NCI-H2029 (cell line): ENCODE measurements around the gene LILRB3.
"Not testable (repeated sequence)": the region's sequence is repeated elsewhere in the genome, so short reads cannot be mapped to it uniquely, and the experiment has no call there.

Source experiments
- DNase-seq: peaks from one replicate; lab custom pipeline; 2025; lab: John Stamatoyannopoulos, UW

LILRB3 gene

DNA sequence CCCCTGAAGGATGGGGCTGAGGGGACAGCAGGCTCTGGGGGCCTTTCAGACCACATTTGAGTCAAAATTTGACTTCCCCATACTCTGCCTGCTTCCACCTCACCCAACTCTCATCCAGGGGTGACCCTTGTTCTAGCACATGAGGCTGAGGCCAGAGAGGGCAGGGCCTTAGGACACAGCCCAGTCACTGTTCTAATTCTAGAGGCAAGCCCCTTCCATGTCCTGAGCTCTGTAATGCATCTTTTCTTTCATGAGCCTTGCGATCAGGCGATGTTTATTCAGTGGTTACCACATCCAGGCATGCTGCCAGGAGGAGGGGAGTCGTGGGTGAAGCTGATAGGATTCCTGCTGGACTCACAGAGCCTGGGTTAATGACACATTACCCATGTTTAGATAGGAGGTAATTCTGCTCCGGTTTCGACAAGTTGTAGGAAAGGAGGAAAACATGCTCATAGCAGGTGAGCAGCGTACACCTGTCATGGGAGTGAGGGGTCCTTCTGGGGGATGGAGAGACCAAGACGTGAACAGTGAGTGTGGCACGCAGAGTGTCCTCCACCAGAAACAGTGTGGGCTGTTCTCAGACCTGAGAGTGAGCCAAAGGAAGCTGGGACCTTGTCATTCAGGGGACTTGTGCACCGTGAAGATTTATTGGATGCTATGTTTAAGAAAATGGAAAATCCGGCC, 12.9 kb downstream of the LILRB3 start:
- DNase-seq: peak; percentile 98

DNA sequence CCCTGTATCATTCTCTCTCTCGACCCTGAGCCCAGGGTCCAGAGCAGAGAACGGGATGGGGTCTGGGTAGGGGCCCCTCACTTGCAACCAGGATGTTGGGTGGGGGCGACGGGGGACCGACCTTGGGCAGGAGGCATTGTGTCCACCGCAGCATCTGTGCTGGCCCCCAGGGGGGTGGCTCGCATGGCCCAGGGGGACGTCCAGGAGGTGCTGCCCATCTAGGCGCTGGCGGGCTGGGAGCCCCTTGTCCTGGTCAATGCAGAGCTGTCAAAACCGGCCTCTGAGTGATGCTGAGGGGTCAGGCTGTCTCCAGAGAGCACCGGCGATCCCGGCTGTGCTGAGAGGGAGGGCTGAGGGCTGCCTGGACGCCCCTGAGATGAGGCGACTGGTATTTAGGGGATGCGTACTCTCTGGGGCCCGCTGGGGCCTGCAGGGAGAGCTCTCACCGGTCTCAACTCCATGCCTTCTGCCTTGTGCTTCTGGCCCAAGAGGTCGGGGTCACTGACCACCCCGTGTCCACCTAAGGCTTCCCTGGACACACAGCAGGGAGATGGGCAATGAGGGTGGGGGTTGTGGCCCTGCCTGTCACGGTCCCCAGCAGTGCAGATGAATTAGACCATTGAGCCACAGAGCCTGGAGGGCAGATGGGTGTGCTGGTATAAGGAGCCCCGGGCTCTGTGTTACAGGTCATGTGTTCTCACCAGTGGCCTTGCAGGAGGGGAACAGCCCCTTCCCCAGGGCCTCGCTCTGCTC, 13.6 kb downstream of the LILRB3 start:
- no peak for DNase-seq

DNA sequence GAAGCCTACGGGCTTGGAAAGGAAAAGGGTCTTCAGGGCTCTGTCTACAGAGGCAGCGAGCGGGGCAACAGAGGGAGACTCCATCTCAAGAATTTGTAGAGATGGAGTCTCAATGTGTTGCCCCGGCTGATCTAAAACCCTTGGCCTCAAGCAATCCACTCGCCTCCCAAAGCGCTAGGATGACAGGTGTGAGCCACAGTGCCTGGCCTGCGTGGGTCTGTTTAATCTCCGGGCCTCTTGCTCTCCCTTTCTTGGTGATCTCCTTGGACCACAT, 14.1 kb downstream of the LILRB3 start:
- DNase-seq: no peak

DNA sequence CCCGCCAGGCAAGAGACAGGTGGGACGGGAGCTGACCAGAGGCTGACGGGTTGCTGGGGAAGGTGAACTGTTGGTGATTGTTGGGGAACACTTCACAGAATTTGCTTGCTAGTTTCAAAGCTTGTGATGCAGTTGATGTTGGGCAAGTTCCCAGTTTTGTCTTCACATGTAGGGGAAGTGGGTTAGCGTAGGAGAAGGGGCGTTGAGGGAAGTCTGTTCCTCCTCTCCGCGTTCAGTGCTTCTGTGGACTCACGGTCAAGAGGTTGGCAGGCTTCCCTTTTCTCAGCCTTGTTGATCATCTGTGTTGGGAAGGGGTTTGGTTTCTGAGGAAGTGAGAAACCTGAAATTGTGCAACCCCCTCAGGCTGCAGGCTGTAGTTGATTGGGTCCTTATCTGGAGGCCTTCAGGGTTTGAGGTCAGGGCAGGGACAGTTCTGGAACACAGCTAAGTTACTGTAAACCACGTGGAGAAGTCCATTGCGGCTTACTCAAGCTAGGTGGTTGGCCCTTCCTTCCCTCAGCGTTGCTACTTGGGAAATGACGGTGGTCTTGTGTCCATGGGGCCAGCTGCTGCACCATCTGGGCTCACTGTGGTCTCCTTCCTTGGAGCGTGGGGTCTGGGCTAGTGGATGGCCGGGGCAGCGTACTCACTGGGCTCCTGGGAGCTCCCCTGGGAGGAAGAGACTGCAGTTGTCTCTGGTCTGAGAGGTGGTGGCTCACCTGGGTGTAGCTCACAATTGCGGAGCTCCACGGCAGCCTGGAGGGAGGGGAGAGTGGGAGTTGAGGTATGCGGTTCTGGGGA, 14.6 kb downstream of the LILRB3 start:
- peak; percentile 57 for DNase-seq

DNA sequence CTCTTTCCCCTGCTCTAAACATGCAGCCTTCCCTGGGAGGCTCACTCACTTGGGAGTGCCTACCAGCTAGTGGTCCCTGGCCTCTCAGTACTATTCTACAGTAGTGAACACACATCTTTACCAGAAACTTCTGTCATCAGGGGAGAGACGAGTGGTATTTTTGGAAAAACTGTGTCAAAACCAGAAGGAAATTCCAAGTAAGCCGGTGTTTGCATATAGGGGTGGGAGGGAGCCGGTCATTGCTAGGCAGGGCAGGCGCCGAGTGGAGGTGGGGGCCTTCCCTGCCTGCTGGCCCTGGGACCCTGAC, 15.2 kb downstream of the LILRB3 start:
- DNase-seq: no peak

DNA sequence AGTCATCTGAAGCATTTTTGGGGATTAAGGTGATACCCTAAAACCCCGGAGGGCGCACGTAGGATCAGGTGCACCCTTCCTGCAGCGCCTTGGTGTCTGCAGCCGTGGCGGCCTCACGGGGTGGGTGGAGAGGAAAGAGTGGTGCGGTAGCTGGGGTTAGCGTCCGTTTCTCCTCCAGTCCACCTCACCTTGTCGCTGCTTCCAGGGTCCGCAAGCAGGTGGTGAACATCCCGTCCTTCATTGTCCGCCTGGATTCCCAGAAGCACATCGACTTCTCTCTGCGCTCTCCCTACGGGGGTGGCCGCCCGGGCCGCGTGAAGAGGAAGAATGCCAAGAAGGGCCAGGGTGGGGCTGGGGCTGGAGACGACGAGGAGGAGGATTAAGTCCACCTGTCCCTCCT, 15.6 kb downstream of the LILRB3 start:
- DNase-seq: not testable (repeated sequence)

DNA sequence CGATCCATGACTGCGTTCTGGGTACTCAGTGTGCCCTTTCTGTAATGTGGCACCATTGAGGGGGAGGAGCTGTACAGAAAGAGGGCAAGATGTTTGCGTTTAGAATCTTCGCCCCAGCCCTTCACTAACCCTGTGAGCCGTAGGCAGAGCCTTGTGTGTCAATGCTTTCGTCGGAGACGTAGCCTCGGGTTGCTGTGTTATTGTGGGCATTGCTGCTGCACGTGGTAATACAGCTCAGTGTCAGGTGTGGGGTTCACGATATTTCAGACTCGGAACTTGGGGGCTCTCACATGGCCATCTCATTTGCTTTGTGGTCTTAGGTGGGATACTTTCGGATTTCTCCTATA, 16.0 kb downstream of the LILRB3 start:
- no peak for DNase-seq

DNA sequence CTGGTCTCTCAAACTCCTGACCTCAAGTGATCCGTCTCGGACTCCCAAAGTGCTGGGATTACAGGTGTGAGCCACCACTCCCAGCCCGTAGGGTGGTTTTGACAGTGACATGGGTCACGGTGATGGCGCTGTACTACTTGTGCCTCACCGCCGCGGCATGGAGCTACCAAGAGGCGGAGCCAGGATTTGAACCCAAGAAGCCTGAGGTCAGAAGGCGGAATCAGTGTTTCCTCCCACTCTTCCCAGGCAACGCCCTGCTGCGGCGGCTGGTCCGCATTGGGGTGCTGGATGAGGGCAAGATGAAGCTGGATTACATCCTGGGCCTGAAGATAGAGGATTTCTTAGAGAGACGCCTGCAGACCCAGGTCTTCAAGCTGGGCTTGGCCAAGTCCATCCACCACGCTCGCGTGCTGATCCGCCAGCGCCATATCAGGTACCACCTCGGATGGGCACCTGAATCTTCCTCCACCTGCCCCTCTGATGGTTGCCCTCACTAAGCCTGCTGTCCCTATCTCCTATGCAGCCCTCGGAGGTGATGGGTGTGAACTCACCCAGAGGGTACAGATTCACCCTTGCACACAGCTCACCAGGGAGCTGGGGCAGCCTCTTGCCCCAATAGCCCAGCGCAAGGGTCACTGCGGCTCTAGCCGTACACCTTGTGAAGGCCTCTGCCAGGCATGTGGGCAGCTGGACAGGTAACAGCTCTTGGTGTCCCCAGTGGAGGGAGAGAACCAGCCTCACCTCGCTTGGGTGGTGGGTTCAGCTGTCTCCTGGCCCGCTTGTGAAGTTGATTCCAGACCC, 16.6 kb downstream of the LILRB3 start:
- no peak for DNase-seq

DNA sequence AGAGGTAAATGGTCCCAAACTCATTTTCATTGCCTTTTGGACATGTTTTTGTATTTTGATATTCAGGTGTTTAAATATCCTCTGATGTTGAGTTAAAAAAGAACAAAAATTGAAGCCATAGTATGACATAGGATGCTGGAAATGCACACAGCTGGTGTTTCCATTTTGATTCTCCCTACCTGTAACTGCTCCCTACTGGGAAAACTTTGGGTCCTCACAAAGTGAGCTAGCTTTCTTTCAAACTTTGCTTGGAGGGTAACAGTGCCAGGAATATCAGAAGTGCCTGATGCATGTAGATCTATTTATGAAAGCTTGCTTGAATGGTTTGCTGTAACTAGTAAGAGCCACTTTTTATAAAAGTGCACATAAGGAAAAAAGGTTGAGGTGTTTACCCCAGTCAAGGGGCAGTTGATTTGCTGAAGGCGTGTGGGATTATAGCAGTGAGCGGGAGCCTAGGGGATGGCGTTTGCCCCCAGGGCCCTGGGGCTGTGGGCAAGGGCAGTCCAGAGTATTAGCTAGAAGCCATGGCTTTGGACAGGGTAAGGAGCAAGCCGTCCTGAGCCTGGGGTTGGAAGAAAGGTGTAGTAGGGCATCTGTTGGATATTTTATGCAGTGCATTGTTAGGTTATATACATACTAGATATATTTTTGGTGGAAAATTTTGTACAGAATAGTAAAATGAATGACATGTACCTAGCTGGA, 17.9 kb downstream of the LILRB3 start:
- DNase-seq: no peak

DNA sequence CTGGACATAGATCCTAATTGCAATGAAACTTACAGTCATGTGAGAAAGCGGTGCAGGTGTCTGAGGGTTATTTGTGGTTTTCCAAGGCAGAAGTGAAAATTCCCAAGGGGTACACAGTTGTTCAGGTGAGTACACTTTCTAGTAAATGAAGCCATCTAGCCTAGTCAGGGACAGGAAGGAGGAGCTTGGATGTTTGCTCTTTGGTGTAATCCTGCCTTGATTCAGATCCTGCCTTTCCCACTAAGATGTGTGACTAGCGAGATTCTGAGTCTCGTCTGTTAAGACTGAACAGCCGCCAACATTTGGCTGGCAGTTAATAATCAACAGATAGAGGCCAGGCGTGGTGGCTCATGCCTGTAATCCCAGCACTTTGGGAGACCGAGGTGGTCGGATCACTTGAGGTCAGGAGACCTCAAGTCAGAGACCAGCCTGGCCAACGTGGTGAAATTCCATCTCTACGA, 19.6 kb downstream of the LILRB3 start:
- DNase-seq: no peak

DNA sequence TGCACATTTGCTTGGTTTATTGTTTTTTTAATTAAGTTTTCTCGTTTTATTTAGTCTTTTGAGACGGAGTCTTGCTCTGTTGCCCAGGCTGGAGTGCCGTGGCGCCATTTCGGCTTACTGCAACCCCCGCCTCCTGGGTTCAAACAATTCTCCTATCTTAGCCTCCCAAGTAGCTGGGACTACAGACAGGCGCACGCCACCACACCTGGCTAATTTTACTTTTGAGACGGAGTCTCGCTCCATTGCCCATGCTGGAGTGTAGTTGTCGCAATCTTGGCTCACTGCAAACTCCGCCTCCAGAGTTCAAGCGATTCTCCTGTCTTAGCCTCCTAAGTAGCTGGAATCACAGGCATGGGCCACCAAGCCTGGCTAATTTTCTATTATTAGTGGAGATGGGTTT, 20.8 kb downstream of the LILRB3 start:
- DNase-seq: no peak

DNA sequence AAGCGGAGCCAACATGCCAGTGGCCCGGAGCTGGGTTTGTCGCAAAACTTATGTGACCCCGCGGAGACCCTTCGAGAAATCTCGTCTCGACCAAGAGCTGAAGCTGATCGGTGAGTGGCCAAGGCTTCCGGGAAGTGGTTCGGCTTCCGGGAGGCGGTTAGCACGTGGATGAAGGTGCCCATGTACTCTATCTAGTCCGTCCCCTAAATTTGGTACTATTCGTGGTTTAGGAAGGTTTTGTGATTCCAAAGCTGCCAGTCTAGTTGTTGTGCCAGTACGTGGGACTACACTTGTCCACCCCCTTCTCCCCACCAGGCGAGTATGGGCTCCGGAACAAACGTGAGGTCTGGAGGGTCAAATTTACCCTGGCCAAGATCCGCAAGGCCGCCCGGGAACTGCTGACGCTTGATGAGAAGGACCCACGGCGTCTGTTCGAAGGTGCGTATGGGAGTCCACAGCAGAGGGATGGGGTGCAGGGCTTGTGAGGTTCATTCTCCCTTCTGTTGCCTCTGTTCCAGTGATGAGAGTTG, 21.6 kb downstream of the LILRB3 start:
- no peak for DNase-seq

DNA sequence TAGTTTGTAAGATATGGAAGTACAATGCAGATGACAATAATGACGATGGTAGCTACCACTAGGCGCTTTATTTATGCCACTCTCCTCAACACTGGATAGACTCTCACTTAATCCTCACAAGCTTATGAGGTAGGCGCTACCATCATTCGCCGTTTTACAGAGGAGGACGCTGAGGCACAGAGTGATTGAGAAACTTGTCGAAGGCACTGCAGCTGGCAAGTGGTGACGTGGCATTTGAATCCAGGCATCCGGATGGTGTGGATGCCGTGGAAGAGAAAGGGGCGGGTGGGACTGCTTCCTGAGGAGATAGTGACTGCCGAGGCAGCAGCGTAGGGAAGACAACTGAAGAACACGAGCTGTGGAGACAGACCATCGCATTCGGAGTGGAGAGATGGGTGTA, 23.4 kb downstream of the LILRB3 start:
- DNase-seq: no peak

DNA sequence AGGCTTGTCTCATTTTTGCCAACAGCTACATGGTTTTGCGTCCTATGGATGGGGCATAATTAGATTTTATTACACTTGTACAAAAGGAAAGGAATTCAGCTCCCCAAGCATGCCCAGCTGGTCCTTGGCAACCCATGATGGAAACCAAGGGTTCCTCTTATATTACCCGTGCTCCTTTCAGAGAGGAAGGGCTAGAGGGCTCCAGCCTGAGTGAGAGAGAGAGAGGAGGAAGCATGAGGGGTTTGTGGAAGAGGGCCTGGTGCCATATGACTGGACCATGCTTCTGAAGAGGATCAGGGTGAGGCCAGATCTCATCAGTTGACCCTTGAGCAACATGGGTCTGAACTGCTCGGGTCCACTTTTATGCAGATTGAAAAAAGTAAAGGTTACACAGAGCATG, 25.7 kb downstream of the LILRB3 start:
- DNase-seq: no peak

DNA sequence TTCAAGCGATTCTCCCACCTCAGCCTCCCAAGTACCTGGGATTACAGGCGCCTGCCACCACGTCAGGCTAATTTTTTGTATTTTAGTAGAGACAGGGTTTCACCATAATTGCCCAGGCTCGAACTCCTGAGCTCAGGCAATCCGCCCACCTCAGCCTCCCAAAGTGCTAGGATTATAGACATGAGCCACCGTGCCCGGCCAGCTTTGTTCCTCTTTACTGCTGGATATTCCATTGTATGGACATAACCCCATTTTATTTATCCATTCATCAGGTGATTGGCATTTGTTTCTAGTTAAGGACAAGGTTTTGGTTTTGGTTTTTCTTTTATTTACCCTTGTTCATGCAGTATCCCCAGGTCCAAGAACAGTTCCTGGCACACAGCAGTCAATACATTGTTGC, 26.3 kb downstream of the LILRB3 start:
- DNase-seq: no peak

DNA sequence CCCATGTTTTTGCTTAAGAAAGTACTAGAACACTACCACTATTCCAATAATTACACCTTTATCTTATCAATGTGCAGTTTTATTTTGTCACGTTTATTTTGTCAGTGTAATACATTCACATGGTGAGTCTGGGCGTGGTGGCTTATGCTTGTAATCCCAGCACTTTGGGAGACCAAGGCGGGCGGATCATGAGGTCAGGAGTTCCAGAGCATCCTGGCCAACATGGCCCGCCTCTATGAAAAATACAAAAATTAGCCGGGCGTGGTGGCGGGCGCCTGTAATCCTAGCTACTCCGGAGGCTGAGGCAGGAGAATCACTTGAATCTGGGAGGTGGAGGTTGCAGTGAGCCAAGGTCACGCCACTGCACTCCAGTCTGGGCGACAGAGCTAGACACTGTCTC, 28.3 kb downstream of the LILRB3 start:
- DNase-seq: not testable (repeated sequence)

DNA sequence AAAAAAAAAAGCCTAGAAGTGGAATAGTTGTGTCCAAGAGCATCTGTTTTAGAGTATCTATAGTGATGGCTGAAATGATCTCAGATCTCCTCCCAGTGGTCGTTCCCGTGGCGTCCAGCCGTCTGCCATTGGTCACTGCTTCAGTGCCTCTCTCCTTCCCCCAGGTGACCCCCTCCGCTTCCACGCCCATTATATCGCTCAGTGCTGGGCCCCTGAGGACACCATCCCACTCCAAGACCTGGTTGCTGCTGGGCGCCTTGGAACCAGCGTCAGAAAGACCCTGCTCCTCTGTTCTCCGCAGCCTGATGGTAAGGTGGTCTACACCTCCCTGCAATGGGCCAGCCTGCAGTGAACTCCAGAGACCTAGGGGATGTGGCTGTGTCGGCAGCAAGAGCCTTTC, 29.8 kb downstream of the LILRB3 start:
- no peak for DNase-seq

DNA sequence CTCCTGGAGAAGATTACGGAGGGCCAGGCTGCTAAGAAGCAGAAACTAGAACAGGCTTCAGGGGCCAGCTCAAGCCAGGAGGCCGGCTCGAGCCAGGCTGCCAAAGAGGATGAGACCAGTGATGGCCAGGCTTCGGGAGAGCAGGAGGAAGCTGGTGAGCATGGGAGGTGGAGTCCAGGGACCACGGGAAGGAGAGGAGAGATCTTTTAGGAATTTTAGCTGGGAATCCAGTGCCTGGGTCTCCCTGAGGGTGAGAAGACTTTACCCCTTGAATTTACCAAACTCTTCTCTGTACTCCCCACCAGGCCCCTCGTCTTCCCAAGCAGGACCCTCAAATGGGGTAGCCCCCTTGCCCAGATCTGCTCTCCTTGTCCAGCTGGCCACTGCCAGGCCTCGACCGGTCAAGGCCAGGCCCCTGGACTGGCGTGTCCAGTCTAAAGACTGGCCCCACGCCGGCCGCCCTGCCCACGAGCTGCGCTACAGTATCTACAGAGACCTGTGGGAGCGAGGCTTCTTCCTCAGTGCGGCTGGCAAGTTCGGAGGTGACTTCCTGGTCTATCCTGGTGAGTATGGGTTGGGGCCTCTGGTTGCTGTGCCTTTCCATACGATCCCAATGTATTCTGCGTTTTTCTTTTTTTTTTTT, 30.9 kb downstream of the LILRB3 start:
- DNase-seq: no peak

DNA sequence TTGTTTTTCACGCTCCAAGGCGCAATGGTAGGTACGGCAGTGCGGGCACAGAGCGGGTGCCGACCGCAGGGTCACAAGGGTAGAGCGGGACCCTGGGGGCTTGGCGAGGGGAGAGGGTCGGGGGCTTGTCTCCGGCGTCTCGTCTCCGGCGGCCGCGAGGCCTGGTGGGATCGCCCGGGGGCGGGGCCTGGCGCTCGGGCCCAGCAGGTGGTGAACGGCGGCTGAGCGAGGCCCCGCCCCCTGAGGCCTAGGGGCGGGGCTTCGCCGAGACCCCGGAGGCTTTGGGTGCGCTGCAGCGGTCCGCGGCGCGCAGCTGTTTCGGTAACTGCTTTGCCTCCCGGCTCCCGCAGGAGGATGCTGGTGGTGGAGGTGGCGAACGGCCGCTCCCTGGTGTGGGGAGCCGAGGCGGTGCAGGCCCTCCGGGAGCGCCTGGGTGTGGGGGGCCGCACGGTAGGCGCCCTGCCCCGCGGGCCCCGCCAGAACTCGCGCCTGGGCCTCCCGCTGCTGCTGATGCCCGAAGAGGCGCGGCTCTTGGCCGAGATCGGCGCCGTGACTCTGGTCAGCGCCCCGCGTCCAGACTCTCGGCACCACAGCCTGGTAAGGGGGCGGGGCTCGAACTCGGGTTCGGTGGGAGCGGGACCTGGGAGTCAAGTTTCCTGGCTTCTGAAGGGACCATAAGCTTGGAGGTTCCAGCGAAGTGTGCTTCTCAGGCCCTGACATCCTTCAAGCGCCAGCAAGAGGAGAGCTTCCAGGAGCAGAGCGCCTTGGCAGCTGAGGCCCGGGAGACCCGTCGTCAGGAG, 31.6 kb downstream of the LILRB3 start, which contains the start of gene TSEN34:
Gene TSEN34 (plus strand): TSS at position 298 of the 800 bp plus-strand sequence. CDS start 57 bp downstream, at position 355.
- DNase-seq: peak; percentile 82

DNA sequence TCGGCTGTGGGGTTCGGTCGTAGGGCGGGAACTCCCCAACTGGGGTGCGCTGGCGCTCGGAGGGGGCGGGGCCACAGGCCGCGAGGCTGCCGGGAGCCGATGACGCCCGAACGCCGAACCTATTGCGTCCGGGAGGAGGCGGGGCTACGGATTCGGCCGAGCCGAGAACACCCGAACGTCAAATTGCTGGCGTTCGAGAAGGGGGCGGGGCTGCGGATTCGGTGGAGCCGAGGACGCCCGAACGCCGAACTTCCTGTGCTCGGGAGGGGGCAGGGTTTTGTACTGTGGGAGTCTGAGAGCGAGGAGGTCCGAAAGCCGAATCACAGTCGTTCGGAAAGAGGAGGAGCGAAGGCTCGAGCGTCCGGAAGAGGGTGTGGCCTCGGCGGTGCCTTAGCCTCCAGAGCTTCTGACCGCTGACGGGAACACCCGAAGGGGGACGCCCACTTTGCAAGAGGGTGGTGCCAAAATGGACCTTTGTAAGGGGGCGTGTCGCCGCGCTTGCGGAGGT, 32.2 kb downstream of the LILRB3 start:
- peak; percentile 99 for DNase-seq
